Naive thymus-derived CD4-positive, alpha-beta T cell (primary cell): ENCODE results near the gene LRMDA. TPM values are rescaled to one million over a fixed set of nuclear protein-coding genes. Genes with fewer than 3 reads are reported as not detected.

ENCODE experiments used
- ATAC-seq: fragments of 150-1000 bp; cut with Tn5 transposase; 2 replicates; pipeline ENCODE4 v1.10.0; 2021; ENCODE audit warnings: mild to moderate bottlenecking, moderate library complexity
- CTCF ChIA-PET: fragments of 350-600 bp; sonication (Branson Sonifier 250); formaldehyde crosslinking; loops from one replicate; lab custom pipeline; 2021; ENCODE audit warnings: antibody characterized with exemption; lab: Charles Lee
- POLR2A ChIA-PET: fragments of 350-600 bp; sonication (Branson Sonifier 250); formaldehyde crosslinking; loops from one replicate; lab custom pipeline; 2021; ENCODE audit warnings: antibody characterized with exemption, inconsistent platforms; lab: Charles Lee
- DNase-seq, 9 donors: peaks; one replicate each; pipeline versions ENCODE4 v3.0.0 to v3.0.0-alpha.2; 2020 to 2022; ENCODE audit warnings: mixed read lengths in 1 of 9
- H3K27ac ChIP-seq: one replicate; pipeline ENCODE4 v1.7.0; 2013; ENCODE audit warnings: mild to moderate bottlenecking, low read depth, low read length, moderate library complexity
- H3K27me3 ChIP-seq, 2 donors: one replicate each; pipeline ENCODE4 v1.7.0; 2013; ENCODE audit warnings: low read length in 2 of 2, mild to moderate bottlenecking in 2 of 2, moderate library complexity in 2 of 2; ENCODE audit not compliant: control insufficient read depth in 2 of 2, insufficient read depth in 2 of 2
- H3K36me3 ChIP-seq, 3 experiments: 1 replicate in 2 of 3; 2 replicates in 1 of 3; pipeline ENCODE4 v1.7.0; 2013; ENCODE audit warnings: low read length in 3 of 3, mild to moderate bottlenecking in 3 of 3, moderate library complexity in 1 of 3; ENCODE audit not compliant: insufficient read depth in 3 of 3, control insufficient read depth in 2 of 3
- H3K4me1 ChIP-seq, 2 donors: one replicate each; pipeline ENCODE4 v1.7.0; 2013; ENCODE audit warnings: low read length in 2 of 2, mild to moderate bottlenecking in 2 of 2, moderate library complexity in 1 of 2; ENCODE audit not compliant: control insufficient read depth in 2 of 2, insufficient read depth in 2 of 2
- H3K4me3 ChIP-seq: 2 replicates; pipeline ENCODE4 v1.7.0; 2013; ENCODE audit warnings: mild to moderate bottlenecking, low read length
- H3K9me3 ChIP-seq, 3 experiments: 1 replicate in 2 of 3; 2 replicates in 1 of 3; pipeline ENCODE4 v1.7.0; 2013; ENCODE audit warnings: low read length in 3 of 3; ENCODE audit not compliant: control insufficient read depth in 2 of 3
- H3K27ac Mint-ChIP-seq, 9 donors: one replicate each; pipeline ENCODE4 v1.8.0; 2020 to 2022; ENCODE audit warnings: mixed read lengths in 9 of 9, mild to moderate bottlenecking in 8 of 9, moderate library complexity in 5 of 9, inconsistent platforms in 2 of 9
- H3K27me3 Mint-ChIP-seq, 5 donors: one replicate each; pipeline ENCODE4 v1.8.0; 2021 to 2022; ENCODE audit warnings: mixed read lengths in 5 of 5, mild to moderate bottlenecking in 1 of 5
- H3K36me3 Mint-ChIP-seq, 5 donors: one replicate each; pipeline ENCODE4 v1.8.0; 2020 to 2022; ENCODE audit warnings: mixed read lengths in 5 of 5, mild to moderate bottlenecking in 3 of 5, inconsistent platforms in 1 of 5
- H3K4me1 Mint-ChIP-seq, 7 donors: one replicate each; pipeline ENCODE4 v1.8.0; 2020 to 2022; ENCODE audit warnings: mixed read lengths in 7 of 7, mild to moderate bottlenecking in 3 of 7, inconsistent platforms in 1 of 7
- H3K4me3 Mint-ChIP-seq, 10 donors: one replicate each; pipeline ENCODE4 v1.8.0; 2020 to 2022; ENCODE audit warnings: mild to moderate bottlenecking in 10 of 10, mixed read lengths in 10 of 10, moderate library complexity in 6 of 10, inconsistent platforms in 2 of 10
- H3K9me3 Mint-ChIP-seq, 11 donors: one replicate each; pipeline ENCODE4 v1.8.0; 2020 to 2022; ENCODE audit warnings: mixed read lengths in 11 of 11, mild to moderate bottlenecking in 4 of 11, inconsistent platforms in 1 of 11, moderate library complexity in 1 of 11
- intact Hi-C, 2 donors: fragments of 100-400 bp; cut with micrococcal nuclease; formaldehyde crosslinking; loops; one replicate each; pipeline ENCODE4 v1.15.1; 2023
- polyA plus RNA-seq, 2 donors: library from polyadenylated mRNA; unstranded; fragments of 300-500 nt; fragmentation: Illumina TruSeq; gene quantifications; one replicate each; pipeline ENCODE4 v1.2.3, GENCODE V29; 2021
- total RNA-seq, 6 experiments: library from RNA in 5 of 6; stranded (reverse) in 5 of 6; gene quantifications; 1 replicate in 5 of 6; 2 replicates in 1 of 6; pipeline ENCODE4 v1.2.3 and lab custom pipeline; 2021 to 2026

Gene LRMDA
- total and polyA plus RNA-seq, 7 experiments from 2014 or later: 0.57 to 14.9 (median 3.0) TPM; not detected in 4

GRCh38 chr10:76265441-76266113 is 834.2 kb downstream of the LRMDA start:
- no peak for DNase-seq
- Mint-ChIP-seq H3K27ac (no peak overlapping the region), H3K9me3 (peaks cover 0 to 20% (median 5%) of the 10 kb centered on the region in 11 donors), H3K4me3 (no peak overlapping the region), H3K4me1 (no peaks in the 10 kb centered on the region), H3K36me3 (no peaks in the 10 kb centered on the region), H3K27me3 (peaks cover 0 to 4% (median 0%) of the 10 kb centered on the region in 5 donors)
- Histone ChIP-seq H3K27ac (no peak overlapping the region), H3K27me3 (no peaks in the 10 kb centered on the region), H3K4me1 (no peaks in the 10 kb centered on the region), H3K4me3 (no peak overlapping the region), H3K9me3 (no peaks in the 10 kb centered on the region), H3K36me3 (no peaks in the 10 kb centered on the region)
- ATAC-seq: no peak
- POLR2A ChIA-PET: no interaction called here
- CTCF ChIA-PET: no interaction called here
- intact Hi-C loops: no loop called here

- Mint-ChIP-seq H3K36me3 (no peaks in the 10 kb centered on the region), H3K9me3 (peaks cover 0 to 7% (median 2%) of the 10 kb centered on the region in 11 donors), H3K27ac (no peak overlapping the region), H3K4me1 (no peaks in the 10 kb centered on the region), H3K4me3 (no peak overlapping the region), H3K27me3 (peaks cover 0 to 4% (median 0%) of the 10 kb centered on the region in 5 donors)
- ChIA-PET POLR2A (no interaction called here), CTCF (no interaction called here)
- Histone ChIP-seq H3K36me3 (no peaks in the 10 kb centered on the region), H3K27me3 (no peaks in the 10 kb centered on the region), H3K4me3 (no peak overlapping the region), H3K27ac (no peak overlapping the region), H3K9me3 (no peaks in the 10 kb centered on the region), H3K4me1 (no peaks in the 10 kb centered on the region)
- intact Hi-C loops: no loop called here
- DNase-seq (no peak), ATAC-seq (no peak)
Observed at GRCh38 chr10:76268530-76268929, 837.1 kb downstream of the LRMDA start.

GRCh38 chr10:76268954-76269353 is 837.5 kb downstream of the LRMDA start:
- Mint-ChIP-seq H3K4me1 (no peaks in the 10 kb centered on the region), H3K4me3 (no peak overlapping the region), H3K36me3 (no peaks in the 10 kb centered on the region), H3K27me3 (peaks cover 0 to 4% (median 0%) of the 10 kb centered on the region in 5 donors), H3K9me3 (peaks cover 0 to 10% (median 3%) of the 10 kb centered on the region in 11 donors), H3K27ac (no peak overlapping the region)
- intact Hi-C loops: no loop called here
- Histone ChIP-seq H3K9me3 (no peaks in the 10 kb centered on the region), H3K27ac (no peak overlapping the region), H3K4me3 (no peak overlapping the region), H3K36me3 (no peaks in the 10 kb centered on the region), H3K27me3 (no peaks in the 10 kb centered on the region), H3K4me1 (no peaks in the 10 kb centered on the region)
- ChIA-PET CTCF (no interaction called here), POLR2A (no interaction called here)
- DNase-seq (no peak), ATAC-seq (no peak)

GRCh38 chr10:76270464-76270863 is 839.0 kb downstream of the LRMDA start:
- Histone ChIP-seq H3K27ac (no peak overlapping the region), H3K4me3 (no peak overlapping the region), H3K4me1 (no peaks in the 10 kb centered on the region), H3K36me3 (no peaks in the 10 kb centered on the region), H3K27me3 (no peaks in the 10 kb centered on the region), H3K9me3 (no peaks in the 10 kb centered on the region)
- H3K36me3 Mint-ChIP-seq: no peaks in the 10 kb centered on the region
- DNase-seq (no peak), ATAC-seq (no peak)
- H3K4me1 Mint-ChIP-seq: no peaks in the 10 kb centered on the region
- ChIA-PET CTCF (no interaction called here), POLR2A (no interaction called here)
- intact Hi-C loops: no loop called here
- peaks cover 0 to 25% (median 9%) of the 10 kb centered on the region in 11 donors for H3K9me3 Mint-ChIP-seq
- H3K27me3 Mint-ChIP-seq: peaks cover 0 to 4% (median 0%) of the 10 kb centered on the region in 5 donors
- H3K27ac Mint-ChIP-seq: no peak overlapping the region
- H3K4me3 Mint-ChIP-seq: no peak overlapping the region

GRCh38 chr10:76274933-76275332 is 843.5 kb downstream of the LRMDA start:
- no peaks in the 10 kb centered on the region for H3K4me1 Mint-ChIP-seq
- no peaks in the 10 kb centered on the region for H3K27me3 ChIP-seq
- POLR2A ChIA-PET: no interaction called here
- H3K9me3 Mint-ChIP-seq: peaks cover 4 to 52% (median 14%) of the 10 kb centered on the region in 11 donors
- no peak for ATAC-seq
- H3K27ac Mint-ChIP-seq: no peak overlapping the region
- no peak overlapping the region for H3K27ac ChIP-seq
- no peaks in the 10 kb centered on the region for H3K27me3 Mint-ChIP-seq
- no peak overlapping the region for H3K4me3 Mint-ChIP-seq
- no peaks in the 10 kb centered on the region for H3K36me3 ChIP-seq
- DNase-seq: no peak
- CTCF ChIA-PET: no interaction called here
- no peaks in the 10 kb centered on the region for H3K9me3 ChIP-seq
- peaks cover 0 to 5% (median 0%) of the 10 kb centered on the region in 5 donors for H3K36me3 Mint-ChIP-seq
- no peak overlapping the region for H3K4me3 ChIP-seq
- intact Hi-C loops: no loop called here
- no peaks in the 10 kb centered on the region for H3K4me1 ChIP-seq

- H3K4me1 ChIP-seq: no peaks in the 10 kb centered on the region
- no peak overlapping the region for H3K4me3 Mint-ChIP-seq
- H3K4me1 Mint-ChIP-seq: no peaks in the 10 kb centered on the region
- H3K27ac ChIP-seq: no peak overlapping the region
- peaks cover 0 to 12% (median 0%) of the 10 kb centered on the region in 5 donors for H3K27me3 Mint-ChIP-seq
- POLR2A ChIA-PET: no interaction called here
- H3K4me3 ChIP-seq: no peak overlapping the region
- CTCF ChIA-PET: no interaction called here
- no peaks in the 10 kb centered on the region for H3K27me3 ChIP-seq
- H3K9me3 Mint-ChIP-seq: peaks cover 8 to 45% (median 16%) of the 10 kb centered on the region in 11 donors
- no peaks in the 10 kb centered on the region for H3K9me3 ChIP-seq
- H3K27ac Mint-ChIP-seq: no peak overlapping the region
- H3K36me3 Mint-ChIP-seq: peaks cover 0 to 5% (median 0%) of the 10 kb centered on the region in 5 donors
- no peaks in the 10 kb centered on the region for H3K36me3 ChIP-seq
- intact Hi-C loops: no loop called here
- DNase-seq (no peak), ATAC-seq (no peak)
Observed at GRCh38 chr10:76278811-76279460, 847.5 kb downstream of the LRMDA start.

GRCh38 chr10:76281659-76282058 is 850.2 kb downstream of the LRMDA start:
- H3K9me3 Mint-ChIP-seq: peaks cover 2 to 25% (median 5%) of the 10 kb centered on the region in 11 donors
- DNase-seq: no peak
- Histone ChIP-seq H3K27me3 (no peaks in the 10 kb centered on the region), H3K36me3 (no peaks in the 10 kb centered on the region), H3K4me3 (no peak overlapping the region), H3K9me3 (no peaks in the 10 kb centered on the region), H3K4me1 (no peaks in the 10 kb centered on the region), H3K27ac (no peak overlapping the region)
- H3K27me3 Mint-ChIP-seq: peaks cover 0 to 12% (median 0%) of the 10 kb centered on the region in 5 donors
- ChIA-PET CTCF (no interaction called here), POLR2A (no interaction called here)
- intact Hi-C loops: no loop called here
- no peaks in the 10 kb centered on the region for H3K36me3 Mint-ChIP-seq
- H3K4me1 Mint-ChIP-seq: no peaks in the 10 kb centered on the region
- ATAC-seq: no peak
- H3K4me3 Mint-ChIP-seq: no peak overlapping the region
- no peak overlapping the region for H3K27ac Mint-ChIP-seq
